Upper lobe of left lung (tissue), 6 donors: ENCODE measurements around the gene SPTBN1. TPM values are rescaled to one million over a fixed set of nuclear protein-coding genes. Genes with fewer than 3 reads are reported as not detected.

Experiments
- ATAC-seq, 2 donors: fragments of 200-7000 bp; cut with Tn5 transposase; one replicate each; pipeline ENCODE4 v1.9.1; 2022; ENCODE audit warnings: mild to moderate bottlenecking in 2 of 2, moderate library complexity in 2 of 2; ENCODE audit not compliant: low FRiP score in 2 of 2
- DNase-seq, 2 donors: peaks; one replicate each; pipeline ENCODE4 v3.0.0-alpha.2; 2019 to 2020
- H3K27ac ChIP-seq, 4 donors: fragments of 200-600 bp; sonication (generic); one replicate each; pipeline ENCODE4 v1.5.1; 2016 to 2019
- H3K27me3 ChIP-seq, 4 donors: fragments of 200-600 bp; sonication (generic); one replicate each; pipeline ENCODE4 v1.5.1; 2017 to 2019
- H3K36me3 ChIP-seq, 4 donors: fragments of 200-600 bp; sonication (generic); one replicate each; pipeline ENCODE4 v1.5.1; 2016 to 2019
- H3K4me1 ChIP-seq, 4 donors: fragments of 200-600 bp; sonication (generic); one replicate each; pipeline ENCODE4 v1.5.1; 2018 to 2019
- H3K4me3 ChIP-seq, 4 donors: fragments of 200-600 bp; sonication (generic); one replicate each; pipeline ENCODE4 v1.5.1; 2017 to 2019; ENCODE audit warnings: mild to moderate bottlenecking in 2 of 4, moderate library complexity in 1 of 4
- H3K9me3 ChIP-seq, 4 donors: fragments of 200-600 bp; sonication (generic); one replicate each; pipeline ENCODE4 v1.5.1; 2018 to 2019
- EP300 ChIP-seq, 4 donors: sonication (generic); formaldehyde crosslinking; IDR thresholded peaks; one replicate each; pipeline ENCODE4 v1.5.1; 2017; ENCODE audit warnings: antibody characterized with exemption in 4 of 4, control low read depth in 2 of 4
- POLR2A ChIP-seq, 4 donors: fragments of 450-650 bp; IDR thresholded peaks; one replicate each; pipeline ENCODE4 v1.5.1; 2016 to 2017; ENCODE audit warnings: antibody characterized with exemption in 4 of 4, mild to moderate bottlenecking in 2 of 4
- POLR2AphosphoS5 ChIP-seq, 2 donors: sonication (generic); formaldehyde crosslinking; IDR thresholded peaks; one replicate each; pipeline ENCODE4 v1.5.1; 2017; ENCODE audit warnings: antibody characterized with exemption in 2 of 2
- WGBS, 2 donors: methylation state at CpG; one replicate each; pipeline ENCODE4 v1.1.5; 2017 to 2018; 5-methylcytosine and 5-hydroxymethylcytosine counted together
- total RNA-seq, 6 donors: library from RNA; depleted of rRNA in 4 of 6; stranded (reverse); fragments of >200 nt in 4 of 6; gene quantifications; one replicate each; pipeline versions ENCODE4 v1.1.0 to v1.2.1, GENCODE V29; 2016 to 2021
- TF ChIP-seq, protein P1 (sequence below), 6 experiments: fragments of 450-650 bp in 4 of 6; fragments of 200-600 bp in 2 of 6; sonication (generic) in 2 of 6; IDR thresholded peaks; one replicate each; pipeline ENCODE4 v1.5.1; 2016 to 2019; ENCODE audit warnings: antibody characterized with exemption in 6 of 6
- donor health status: DM: no; HTN: no; CAD: no; lungs with moderate emphysema.
- donor health status: DM: no; HTN: yes; CAD: no; lungs with severe emphysema.

Gene SPTBN1
- total RNA-seq, 6 donors from 2014 or later, result 449 to 911 (median 654) TPM

DNA sequence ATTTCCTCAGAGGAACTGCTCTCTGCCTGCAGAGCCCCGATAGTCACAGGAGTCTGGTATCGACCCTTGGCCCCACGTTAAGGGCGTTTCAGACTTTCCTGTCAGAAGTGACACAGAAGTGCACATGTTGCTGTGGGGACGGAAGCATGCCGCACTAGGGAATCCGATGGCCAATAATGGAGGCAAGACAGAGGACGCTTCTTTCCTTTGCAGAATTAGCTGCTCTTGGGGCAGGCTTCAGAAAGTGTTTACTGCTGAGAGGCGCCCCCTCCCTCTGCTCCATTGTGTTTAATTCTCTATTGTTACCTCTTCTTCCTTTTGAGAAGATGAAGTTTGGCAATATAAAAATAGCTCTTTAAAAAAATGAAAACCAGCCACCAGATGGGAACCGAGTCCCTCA lies 148.7 kb downstream of the SPTBN1 start:
- Histone ChIP-seq H3K27ac (peak overlapping the region; percentile 72 to 82 (median 75)), H3K4me3 (no peak overlapping the region), H3K36me3 (peaks cover 0 to 6% (median 2%) of the 10 kb centered on the region in 4 donors), H3K27me3 (no peaks in the 10 kb centered on the region), H3K9me3 (no peaks in the 10 kb centered on the region), H3K4me1 (peaks cover 72 to 95% (median 82%) of the 10 kb centered on the region in 4 donors)
- TF ChIP-seq POLR2AphosphoS5 (IDR thresholded peaks at IDR 0.05) (peak; percentile 25 to 48), POLR2A (IDR thresholded peaks at IDR 0.05) (no peak), EP300 (IDR thresholded peaks at IDR 0.05) (no peak)
- TF ChIP-seq, protein P1, sequence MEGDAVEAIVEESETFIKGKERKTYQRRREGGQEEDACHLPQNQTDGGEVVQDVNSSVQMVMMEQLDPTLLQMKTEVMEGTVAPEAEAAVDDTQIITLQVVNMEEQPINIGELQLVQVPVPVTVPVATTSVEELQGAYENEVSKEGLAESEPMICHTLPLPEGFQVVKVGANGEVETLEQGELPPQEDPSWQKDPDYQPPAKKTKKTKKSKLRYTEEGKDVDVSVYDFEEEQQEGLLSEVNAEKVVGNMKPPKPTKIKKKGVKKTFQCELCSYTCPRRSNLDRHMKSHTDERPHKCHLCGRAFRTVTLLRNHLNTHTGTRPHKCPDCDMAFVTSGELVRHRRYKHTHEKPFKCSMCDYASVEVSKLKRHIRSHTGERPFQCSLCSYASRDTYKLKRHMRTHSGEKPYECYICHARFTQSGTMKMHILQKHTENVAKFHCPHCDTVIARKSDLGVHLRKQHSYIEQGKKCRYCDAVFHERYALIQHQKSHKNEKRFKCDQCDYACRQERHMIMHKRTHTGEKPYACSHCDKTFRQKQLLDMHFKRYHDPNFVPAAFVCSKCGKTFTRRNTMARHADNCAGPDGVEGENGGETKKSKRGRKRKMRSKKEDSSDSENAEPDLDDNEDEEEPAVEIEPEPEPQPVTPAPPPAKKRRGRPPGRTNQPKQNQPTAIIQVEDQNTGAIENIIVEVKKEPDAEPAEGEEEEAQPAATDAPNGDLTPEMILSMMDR (IDR thresholded peaks at IDR 0.05), result no peak
- 29 to 51% methylated on average over 10 of the region's 10 CpGs for WGBS, 2 donors
- no peak for ATAC-seq
- DNase-seq, result no peak

- Histone ChIP-seq H3K27me3 (no peaks in the 10 kb centered on the region), H3K36me3 (no peaks in the 10 kb centered on the region), H3K9me3 (no peaks in the 10 kb centered on the region), H3K27ac (peak overlapping the region; percentile 47 to 82 (median 75)), H3K4me1 (peaks cover 75 to 96% (median 83%) of the 10 kb centered on the region in 4 donors), H3K4me3 (no peak overlapping the region)
- TF ChIP-seq, protein P1 (IDR thresholded peaks at IDR 0.05), result no peak
- TF ChIP-seq POLR2AphosphoS5 (IDR thresholded peaks at IDR 0.05) (no peak), EP300 (IDR thresholded peaks at IDR 0.05) (no peak), POLR2A (IDR thresholded peaks at IDR 0.05) (no peak)
- 63 to 74% methylated on average over 3 of the region's 3 CpGs for WGBS, 2 donors
- ATAC-seq (no peak), DNase-seq (no peak)
Observed at GRCh38 chr2:54605836-54606235, 149.7 kb downstream of the SPTBN1 start.

- Histone ChIP-seq H3K4me3 (no peak overlapping the region), H3K4me1 (peaks cover 71 to 96% (median 80%) of the 10 kb centered on the region in 4 donors), H3K9me3 (no peaks in the 10 kb centered on the region), H3K27me3 (no peaks in the 10 kb centered on the region), H3K36me3 (no peaks in the 10 kb centered on the region), H3K27ac (peak overlapping the region in 3 of 4 donors; percentile 73 to 82 (median 77))
- no peak for DNase-seq
- peak in 1 of 2 donors; percentile 28 for TF ChIP-seq POLR2AphosphoS5 (IDR thresholded peaks at IDR 0.05)
- no peak for TF ChIP-seq EP300 (IDR thresholded peaks at IDR 0.05)
- WGBS, 2 donors, result 49 to 59% methylated on average over 12 of the region's 12 CpGs
- peak in 1 of 2 donors; percentile 79 for ATAC-seq
Observed at GRCh38 chr2:54606393-54606958, 150.3 kb downstream of the SPTBN1 start.

DNA sequence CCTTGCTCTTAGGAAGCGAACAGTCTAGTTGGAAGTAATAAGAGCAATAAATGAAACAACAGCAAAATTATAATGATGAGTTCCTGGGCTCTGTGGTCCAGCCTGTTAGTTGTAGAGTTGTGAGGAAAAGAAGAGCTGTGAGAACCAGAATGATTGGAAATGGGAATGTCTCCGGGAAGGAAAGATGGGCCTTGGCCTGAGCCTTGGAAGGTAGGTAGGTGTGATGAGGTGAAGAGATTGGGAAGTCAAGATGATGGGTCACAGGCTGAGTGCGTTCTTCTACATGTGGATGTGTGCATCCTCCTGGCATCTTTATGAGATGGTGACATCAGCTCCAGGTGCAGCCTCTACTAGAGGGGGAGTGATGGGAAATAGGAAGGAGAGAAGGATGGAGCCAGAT lies 152.1 kb downstream of the SPTBN1 start:
- H3K27me3 ChIP-seq, result no peaks in the 10 kb centered on the region
- ATAC-seq, result no peak
- TF ChIP-seq, protein P1 (IDR thresholded peaks at IDR 0.05), result no peak
- TF ChIP-seq POLR2A (IDR thresholded peaks at IDR 0.05) (no peak), POLR2AphosphoS5 (IDR thresholded peaks at IDR 0.05) (no peak), EP300 (IDR thresholded peaks at IDR 0.05) (no peak)
- peak overlapping the region in 2 of 4 donors; percentile 24 to 58 for H3K27ac ChIP-seq
- H3K4me1 ChIP-seq, result peaks cover 63 to 93% (median 77%) of the 10 kb centered on the region in 4 donors
- DNase-seq, result no peak
- peaks cover 0 to 9% (median 6%) of the 10 kb centered on the region in 4 donors for H3K36me3 ChIP-seq
- 95% methylated on average over 3 of the region's 3 CpGs for WGBS, 2 donors
- no peak overlapping the region for H3K4me3 ChIP-seq
- no peaks in the 10 kb centered on the region for H3K9me3 ChIP-seq

DNA sequence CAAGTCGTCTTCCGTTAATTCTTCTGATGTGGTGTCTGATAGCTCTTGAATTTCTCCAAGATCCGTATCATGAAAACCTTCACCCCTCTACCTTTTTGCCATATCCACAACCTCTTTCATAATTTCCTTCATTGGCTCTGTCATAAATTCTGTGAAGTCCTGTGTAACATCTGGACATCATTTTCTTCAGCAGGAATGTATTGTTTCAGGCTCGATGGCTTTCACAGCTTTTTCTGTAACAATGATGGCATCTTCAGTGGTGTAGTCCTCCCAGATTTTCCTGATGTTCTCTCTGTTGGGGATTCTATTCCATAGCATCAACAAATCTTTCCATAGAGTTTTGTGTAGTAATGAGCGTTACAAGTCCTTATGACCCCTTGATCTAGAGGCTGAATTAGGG lies 153.1 kb downstream of the SPTBN1 start:
- TF ChIP-seq POLR2A (IDR thresholded peaks at IDR 0.05), result no peak
- TF ChIP-seq, protein P1 (IDR thresholded peaks at IDR 0.05), result no peak
- no peak for TF ChIP-seq POLR2AphosphoS5 (IDR thresholded peaks at IDR 0.05)
- TF ChIP-seq EP300 (IDR thresholded peaks at IDR 0.05), result no peak
- Histone ChIP-seq H3K27ac (peak overlapping the region in 2 of 4 donors; percentile 40 to 50), H3K27me3 (no peaks in the 10 kb centered on the region), H3K4me1 (peaks cover 63 to 93% (median 77%) of the 10 kb centered on the region in 4 donors), H3K4me3 (no peak overlapping the region), H3K36me3 (peaks cover 0 to 11% (median 6%) of the 10 kb centered on the region in 4 donors), H3K9me3 (no peaks in the 10 kb centered on the region)
- ATAC-seq (no peak), DNase-seq (no peak)
- 66 to 72% methylated on average over 5 of the region's 5 CpGs for WGBS, 2 donors
